Activated B cell treated with CpG ODN at 0.5 μM for 24 hours (primary cell): ENCODE results near the gene HSF2BP. TPM values are rescaled to one million over a fixed set of nuclear protein-coding genes. Genes with fewer than 3 reads are reported as not detected.

Experiments
- ATAC-seq: fragments of 200-7000 bp; cut with Tn5 transposase; one replicate; pipeline ENCODE4 v1.10.0; 2021; ENCODE audit warnings: low read depth, mild to moderate bottlenecking, moderate library complexity
- CTCF ChIA-PET: fragments of 350-600 bp; sonication (Branson Sonifier 250); formaldehyde crosslinking; loops from one replicate; lab custom pipeline; 2021; ENCODE audit warnings: antibody characterized with exemption; lab: Charles Lee
- POLR2A ChIA-PET: fragments of 350-600 bp; sonication (Branson Sonifier 250); formaldehyde crosslinking; loops from one replicate; lab custom pipeline; 2021; ENCODE audit warnings: antibody characterized with exemption; lab: Charles Lee
- DNase-seq: peaks from one replicate; pipeline ENCODE4 v3.0.0; 2022
- H3K27ac Mint-ChIP-seq: one replicate; pipeline ENCODE4 v1.8.0; 2020; ENCODE audit warnings: mixed read lengths
- H3K27me3 Mint-ChIP-seq: one replicate; pipeline ENCODE4 v1.8.0; 2021; ENCODE audit warnings: mixed read lengths
- H3K36me3 Mint-ChIP-seq: one replicate; pipeline ENCODE4 v1.8.0; 2021; ENCODE audit warnings: low read depth, mixed read lengths
- H3K4me1 Mint-ChIP-seq: one replicate; pipeline ENCODE4 v1.8.0; 2021; ENCODE audit warnings: mixed read lengths
- H3K4me3 Mint-ChIP-seq: one replicate; pipeline ENCODE4 v1.8.0; 2020; ENCODE audit warnings: mild to moderate bottlenecking, mixed read lengths
- H3K9me3 Mint-ChIP-seq: one replicate; pipeline ENCODE4 v1.8.0; 2020; ENCODE audit warnings: mixed read lengths
- CTCF ChIP-seq: fragments of 200-600 bp; IDR thresholded peaks from one replicate; pipeline ENCODE4 v1.8.0; 2022; ENCODE audit warnings: antibody characterized with exemption, mild to moderate bottlenecking
- intact Hi-C: fragments of 100-400 bp; cut with micrococcal nuclease; formaldehyde crosslinking; loops from one replicate; pipeline ENCODE4 v1.15.1; 2024
- total RNA-seq: library from RNA; stranded (reverse); gene quantifications from 2 replicates; pipeline ENCODE4 v1.2.3, GENCODE V29; 2022

Gene HSF2BP
- total RNA-seq, 1 donor from 2014 or later, result 0.58 TPM

DNA sequence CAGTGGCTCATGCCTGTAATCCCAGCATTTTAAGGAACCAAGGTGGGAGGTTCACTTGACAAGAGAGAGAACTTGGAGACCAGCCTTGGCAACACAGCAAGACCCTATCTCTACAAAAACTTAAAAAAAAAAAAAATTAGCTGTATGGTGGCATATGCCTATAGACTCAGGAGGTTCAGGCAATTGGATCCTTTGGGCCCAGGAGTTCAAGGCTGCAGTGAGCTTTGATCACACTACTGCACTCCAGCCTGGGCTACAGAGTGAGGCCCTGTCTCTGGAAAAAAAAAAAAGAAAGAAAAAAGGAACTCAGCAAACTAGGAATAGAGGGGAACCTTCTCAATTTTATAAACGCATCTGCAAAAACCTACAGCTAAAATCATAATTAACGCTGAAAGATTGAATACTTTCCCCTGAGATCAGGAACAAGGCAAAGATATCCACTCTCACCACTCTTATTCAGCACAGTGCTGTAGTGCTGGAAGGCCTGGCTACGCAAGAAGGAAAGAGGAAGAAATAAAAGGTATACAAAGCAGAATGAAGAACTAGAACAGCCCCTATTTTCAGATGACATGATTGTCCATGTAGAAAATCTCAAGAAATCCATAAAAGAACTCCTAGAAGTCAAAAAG, 21.6 kb downstream of the HSF2BP start:
- H3K27me3 Mint-ChIP-seq, result no peaks in the 10 kb centered on the region
- H3K4me1 Mint-ChIP-seq, result no peaks in the 10 kb centered on the region
- DNase-seq (no peak), ATAC-seq (no peak)
- no peak overlapping the region for H3K27ac Mint-ChIP-seq
- ChIA-PET POLR2A (no interaction called here), CTCF (no interaction called here)
- TF ChIP-seq CTCF, result no peak
- intact Hi-C loops, result no loop called here
- H3K4me3 Mint-ChIP-seq, result no peak overlapping the region
- H3K9me3 Mint-ChIP-seq, result no peaks in the 10 kb centered on the region
- H3K36me3 Mint-ChIP-seq, result no peaks in the 10 kb centered on the region

DNA sequence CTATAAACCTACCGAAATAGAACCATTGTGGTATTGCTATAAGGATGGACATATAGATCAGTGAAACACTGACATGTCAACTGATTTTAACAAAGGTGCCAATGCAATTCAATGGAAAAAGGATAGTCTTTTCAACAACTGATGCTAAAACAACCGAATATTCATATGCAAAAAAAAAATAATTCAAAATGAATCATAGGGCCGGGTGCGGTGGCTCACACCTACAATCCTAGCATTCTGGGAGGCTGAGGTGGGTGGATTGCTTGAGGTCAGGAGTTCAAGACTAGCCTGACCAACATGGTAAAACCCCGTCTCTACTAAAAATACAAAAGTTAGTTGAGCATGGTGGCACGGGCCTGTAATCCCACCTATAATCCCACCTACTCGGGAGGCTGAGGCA, 23.9 kb downstream of the HSF2BP start:
- no peak for ATAC-seq
- Mint-ChIP-seq H3K36me3 (no peaks in the 10 kb centered on the region), H3K4me3 (no peak overlapping the region), H3K27me3 (peaks cover 2% of the 10 kb centered on the region), H3K27ac (no peak overlapping the region), H3K4me1 (no peaks in the 10 kb centered on the region), H3K9me3 (no peaks in the 10 kb centered on the region)
- CTCF ChIA-PET, result no interaction called here
- no peak for TF ChIP-seq CTCF
- POLR2A ChIA-PET, result no interaction called here
- intact Hi-C loops, result no loop called here
- DNase-seq, result no peak

- H3K36me3 Mint-ChIP-seq, result no peaks in the 10 kb centered on the region
- DNase-seq (no peak), ATAC-seq (no peak)
- H3K27me3 Mint-ChIP-seq, result peaks cover 2% of the 10 kb centered on the region
- no peak overlapping the region for H3K27ac Mint-ChIP-seq
- H3K4me1 Mint-ChIP-seq, result no peaks in the 10 kb centered on the region
- ChIA-PET CTCF (no interaction called here), POLR2A (interaction anchor here (0.5 kb wide), 1 partner anchor 764 kb away, joined by 3 read pairs; no protein-coding TSS in a partner anchor)
- no peak for TF ChIP-seq CTCF
- intact Hi-C loops, result no loop called here
- H3K9me3 Mint-ChIP-seq, result no peaks in the 10 kb centered on the region
- no peak overlapping the region for H3K4me3 Mint-ChIP-seq
Observed at GRCh38 chr21:43634618-43635017, 24.7 kb downstream of the HSF2BP start.

GRCh38 chr21:43632373-43632905, 26.8 kb downstream of the HSF2BP start:
- intact Hi-C loops, result no loop called here
- CTCF ChIA-PET, result no interaction called here

More at GRCh38 chr21:43632373-43632905, 26.8 kb downstream of the HSF2BP start:
- Mint-ChIP-seq H3K27ac (no peak overlapping the region), H3K4me3 (no peak overlapping the region), H3K4me1 (no peaks in the 10 kb centered on the region), H3K9me3 (no peaks in the 10 kb centered on the region), H3K36me3 (no peaks in the 10 kb centered on the region), H3K27me3 (peaks cover 2% of the 10 kb centered on the region)
- POLR2A ChIA-PET, result no interaction called here
- no peak for TF ChIP-seq CTCF
- ATAC-seq, result no peak
- no peak for DNase-seq
